Body of pancreas (tissue), 4 donors: ENCODE measurements around the gene NOC2L.
"Not testable (repeated sequence)": the region's sequence is repeated elsewhere in the genome, so short reads cannot be mapped to it uniquely, and the experiment has no call there.

Experiments used
- CTCF ChIP-seq, 7 experiments: fragments of 450-650 bp in 4 of 7; fragments of 200-600 bp in 3 of 7; sonication (generic) in 3 of 7; IDR thresholded peaks; one replicate each; pipeline ENCODE4 v1.5.1; 2016 to 2019; ENCODE audit warnings: antibody characterized with exemption in 7 of 7
- POLR2A ChIP-seq, 3 donors: fragments of 450-650 bp; IDR thresholded peaks; one replicate each; pipeline ENCODE4 v1.6.1; 2016; ENCODE audit warnings: antibody characterized with exemption in 3 of 3, mild to moderate bottlenecking in 2 of 3

- TF ChIP-seq CTCF, POLR2A (IDR thresholded peaks at IDR 0.05): not testable (repeated sequence)
Observed at GRCh38 chr1:991275-991674, 32.2 kb upstream of the NOC2L start.
